ENCODE results near the gene EPB41L2.

- TF ChIP-seq CTCF (IDR thresholded peaks at IDR 0.05) (no peak), POLR2A (IDR thresholded peaks at IDR 0.05) (no peak), POLR2AphosphoS5 (IDR thresholded peaks at IDR 0.05) (no peak), EP300 (IDR thresholded peaks at IDR 0.05; ENCODE audit: low read depth) (no peak)
These were observed 155.4 kb downstream of the EPB41L2 start for GRCh38 chr6:130907687-130908086.
